ENCODE results near the gene CCDC9B. TPM values are rescaled to one million over a fixed set of nuclear protein-coding genes. Genes with fewer than 3 reads are reported as not detected.

The CCDC9B gene
- polyA plus RNA-seq, 1 of the 3 experiments (the other 2 are of a cell fraction) = 13.7 TPM

- Histone ChIP-seq H4K20me1 (ENCODE audit: insufficient read depth) (no peaks in the 10 kb centered on the region), H3K9ac (peak overlapping the region; percentile 79), H3K4me3 (ENCODE audit: low read depth in 2 of 2, low read length in 1 of 2) (no peak overlapping the region), H3K9me2 (no peaks in the 10 kb centered on the region), H3K27me3 (ENCODE audit: insufficient read depth) (no peaks in the 10 kb centered on the region), H3K9me3 (no peaks in the 10 kb centered on the region), H3K27ac (ENCODE audit: low read depth in 2 of 2, low read length in 1 of 2) (peak overlapping the region; percentile 24 to 98), H3K4me1 (ENCODE audit: control insufficient read depth in 1 of 2, insufficient read depth in 2 of 2, low read depth in 1 of 2, low read length in 1 of 2) (peaks cover 51% of the 10 kb centered on the region in 2 experiments; a peak in 3 of 4 replicates), H3K36me3 (replicated peaks in 1 of 2; ENCODE audit: control insufficient read depth in 1 of 2, insufficient read depth in 2 of 2, low read length in 1 of 2) (no peaks in the 10 kb centered on the region), H3K4me2 (peak overlapping the region; percentile 57), H2AFZ (ENCODE audit: low read depth) (peak overlapping the region; percentile 16), H3K79me2 (ENCODE audit: insufficient read depth) (peaks cover 35% of the 10 kb centered on the region), H3F3A (replicated peaks; ENCODE audit: insufficient read depth) (peaks cover 41% of the 10 kb centered on the region)
- ChIA-PET POLR2A (no interaction called here), CTCF (interaction anchor here (3.3 to 70.6 kb wide), 5 partner anchors 1 to 79 kb away, joined by 21 to 2194 read pairs (median 299); partner anchors contain the start of genes ANKRD63, CCDC9B, DISP2 and INAFM2)
- TF ChIP-seq, protein P1, sequence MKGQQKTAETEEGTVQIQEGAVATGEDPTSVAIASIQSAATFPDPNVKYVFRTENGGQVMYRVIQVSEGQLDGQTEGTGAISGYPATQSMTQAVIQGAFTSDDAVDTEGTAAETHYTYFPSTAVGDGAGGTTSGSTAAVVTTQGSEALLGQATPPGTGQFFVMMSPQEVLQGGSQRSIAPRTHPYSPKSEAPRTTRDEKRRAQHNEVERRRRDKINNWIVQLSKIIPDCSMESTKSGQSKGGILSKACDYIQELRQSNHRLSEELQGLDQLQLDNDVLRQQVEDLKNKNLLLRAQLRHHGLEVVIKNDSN (IDR thresholded peaks at IDR 0.05; ENCODE audit: borderline replicate concordance, low read depth) = no peak
- no peak for TF ChIP-seq NRF1 (IDR thresholded peaks at IDR 0.05; ENCODE audit: low read depth, low read length)
- TF ChIP-seq, protein P2, sequence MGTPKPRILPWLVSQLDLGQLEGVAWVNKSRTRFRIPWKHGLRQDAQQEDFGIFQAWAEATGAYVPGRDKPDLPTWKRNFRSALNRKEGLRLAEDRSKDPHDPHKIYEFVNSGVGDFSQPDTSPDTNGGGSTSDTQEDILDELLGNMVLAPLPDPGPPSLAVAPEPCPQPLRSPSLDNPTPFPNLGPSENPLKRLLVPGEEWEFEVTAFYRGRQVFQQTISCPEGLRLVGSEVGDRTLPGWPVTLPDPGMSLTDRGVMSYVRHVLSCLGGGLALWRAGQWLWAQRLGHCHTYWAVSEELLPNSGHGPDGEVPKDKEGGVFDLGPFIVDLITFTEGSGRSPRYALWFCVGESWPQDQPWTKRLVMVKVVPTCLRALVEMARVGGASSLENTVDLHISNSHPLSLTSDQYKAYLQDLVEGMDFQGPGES (IDR thresholded peaks at IDR 0.05; ENCODE audit: low read depth, low read length) = no peak
- peak; percentile 39; the same call in 1 of the 2 replicates for TF ChIP-seq FOSL2 (IDR thresholded peaks at IDR 0.05; ENCODE audit: borderline replicate concordance, low read depth)
- TF ChIP-seq, protein P3, sequence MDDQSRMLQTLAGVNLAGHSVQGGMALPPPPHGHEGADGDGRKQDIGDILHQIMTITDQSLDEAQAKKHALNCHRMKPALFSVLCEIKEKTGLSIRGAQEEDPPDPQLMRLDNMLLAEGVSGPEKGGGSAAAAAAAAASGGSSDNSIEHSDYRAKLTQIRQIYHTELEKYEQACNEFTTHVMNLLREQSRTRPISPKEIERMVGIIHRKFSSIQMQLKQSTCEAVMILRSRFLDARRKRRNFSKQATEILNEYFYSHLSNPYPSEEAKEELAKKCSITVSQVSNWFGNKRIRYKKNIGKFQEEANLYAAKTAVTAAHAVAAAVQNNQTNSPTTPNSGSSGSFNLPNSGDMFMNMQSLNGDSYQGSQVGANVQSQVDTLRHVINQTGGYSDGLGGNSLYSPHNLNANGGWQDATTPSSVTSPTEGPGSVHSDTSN (IDR thresholded peaks at IDR 0.05) = peak; percentile 50; the same call in 1 of the 2 replicates
- no peak for TF ChIP-seq MXI1 (IDR thresholded peaks at IDR 0.05; ENCODE audit: low read depth, low read length)
- TF ChIP-seq SIN3A (IDR thresholded peaks at IDR 0.05; ENCODE audit: borderline replicate concordance, low read depth, low read length) = no peak
- no peak for DNase-seq
- WGBS (ENCODE audit: low lambda C conversion rate) = 41% methylated on average over 4 of the region's 7 CpGs
Observed at GRCh38 chr15:40342416-40343320, 1.9 kb upstream of the CCDC9B start.

DNA sequence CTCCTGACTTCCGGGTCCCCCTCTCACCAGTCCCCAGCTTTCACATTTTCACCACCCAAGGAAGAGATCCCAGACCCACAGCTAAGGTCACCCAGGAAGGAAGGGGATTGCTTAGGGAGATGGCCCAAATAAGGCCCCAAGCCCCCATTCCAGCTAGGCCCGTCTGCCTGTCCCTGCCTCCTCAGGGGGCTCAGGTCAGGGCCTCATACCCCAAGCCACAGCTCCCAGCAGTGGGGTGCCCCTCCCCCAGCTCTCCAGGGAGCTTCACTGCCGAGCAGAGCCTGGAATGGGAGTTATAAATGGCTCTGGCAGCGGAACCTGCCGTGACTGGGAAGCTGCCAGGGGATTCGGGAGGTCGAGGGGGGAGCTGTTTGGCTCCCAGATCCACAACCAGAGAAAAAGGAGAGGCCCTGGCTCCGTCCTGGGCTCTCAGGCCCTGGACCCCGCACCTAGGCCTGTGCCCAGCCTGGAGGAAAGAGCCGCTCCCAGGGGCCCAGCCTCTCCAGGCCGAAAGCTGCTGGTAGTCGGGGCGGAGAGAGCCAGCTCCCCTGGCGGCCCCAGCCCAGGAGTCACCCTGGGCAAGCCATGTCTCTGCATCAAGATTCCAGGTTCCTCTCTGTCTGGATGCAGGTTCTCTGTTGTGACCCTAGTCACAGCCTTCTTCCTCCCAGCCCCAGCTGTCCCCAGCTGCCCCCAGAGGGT lies 550 bp downstream of the CCDC9B start:
- Histone ChIP-seq H3K4me2 (peak overlapping the region; percentile 94), H3K27ac (ENCODE audit: low read depth in 2 of 2, low read length in 1 of 2) (peak overlapping the region; percentile 96 to 98), H3K4me1 (ENCODE audit: control insufficient read depth in 1 of 2, insufficient read depth in 2 of 2, low read depth in 1 of 2, low read length in 1 of 2) (peaks cover 61 to 69% of the 10 kb centered on the region in 2 experiments; a peak in 3 of 4 replicates), H3K4me3 (ENCODE audit: low read depth in 2 of 2, low read length in 1 of 2) (peak overlapping the region; percentile 51 to 77), H3K79me2 (ENCODE audit: insufficient read depth) (peaks cover 53% of the 10 kb centered on the region), H3K9me2 (no peaks in the 10 kb centered on the region), H3K9me3 (no peaks in the 10 kb centered on the region), H4K20me1 (ENCODE audit: insufficient read depth) (no peaks in the 10 kb centered on the region), H3K36me3 (replicated peaks in 1 of 2; ENCODE audit: control insufficient read depth in 1 of 2, insufficient read depth in 2 of 2, low read length in 1 of 2) (peaks cover 19 to 21% of the 10 kb centered on the region in 2 experiments), H2AFZ (ENCODE audit: low read depth) (no peak overlapping the region), H3F3A (replicated peaks; ENCODE audit: insufficient read depth) (peaks cover 41% of the 10 kb centered on the region), H3K27me3 (ENCODE audit: insufficient read depth) (no peaks in the 10 kb centered on the region), H3K9ac (peak overlapping the region; percentile 98)
- WGBS (ENCODE audit: low lambda C conversion rate) = 18% methylated on average over 7 of the region's 14 CpGs
- CTCF ChIA-PET = interaction anchor here (0.8 to 70.6 kb wide), 13 partner anchors 1 to 167 kb away, joined by 3 to 2194 read pairs (median 9); partner anchors contain the start of genes ANKRD63, CCDC9B, DISP2 and INAFM2
- POLR2A ChIA-PET = interaction anchor here (0.6 to 3.0 kb wide), 15 partner anchors 8 to 229 kb away, joined by 3 to 22 read pairs (median 3); partner anchors contain the start of genes CCDC32, DISP2, INAFM2 and IVD
- peak; percentile 74 for DNase-seq
- TF ChIP-seq TAF1 (IDR thresholded peaks at IDR 0.05; ENCODE audit: borderline replicate concordance, low read depth, low read length) = no peak
- TF ChIP-seq, protein P4, sequence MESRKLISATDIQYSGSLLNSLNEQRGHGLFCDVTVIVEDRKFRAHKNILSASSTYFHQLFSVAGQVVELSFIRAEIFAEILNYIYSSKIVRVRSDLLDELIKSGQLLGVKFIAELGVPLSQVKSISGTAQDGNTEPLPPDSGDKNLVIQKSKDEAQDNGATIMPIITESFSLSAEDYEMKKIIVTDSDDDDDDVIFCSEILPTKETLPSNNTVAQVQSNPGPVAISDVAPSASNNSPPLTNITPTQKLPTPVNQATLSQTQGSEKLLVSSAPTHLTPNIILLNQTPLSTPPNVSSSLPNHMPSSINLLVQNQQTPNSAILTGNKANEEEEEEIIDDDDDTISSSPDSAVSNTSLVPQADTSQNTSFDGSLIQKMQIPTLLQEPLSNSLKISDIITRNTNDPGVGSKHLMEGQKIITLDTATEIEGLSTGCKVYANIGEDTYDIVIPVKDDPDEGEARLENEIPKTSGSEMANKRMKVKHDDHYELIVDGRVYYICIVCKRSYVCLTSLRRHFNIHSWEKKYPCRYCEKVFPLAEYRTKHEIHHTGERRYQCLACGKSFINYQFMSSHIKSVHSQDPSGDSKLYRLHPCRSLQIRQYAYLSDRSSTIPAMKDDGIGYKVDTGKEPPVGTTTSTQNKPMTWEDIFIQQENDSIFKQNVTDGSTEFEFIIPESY (IDR thresholded peaks at IDR 0.05; ENCODE audit: borderline replicate concordance, low read depth) = no peak
- TF ChIP-seq EZH2phosphoT487 (IDR thresholded peaks at IDR 0.05; ENCODE audit: borderline replicate concordance, low read depth) = no peak
- peak; percentile 35; the same call in 1 of the 2 replicates for TF ChIP-seq TCF12 (IDR thresholded peaks at IDR 0.05)
- TF ChIP-seq EP300 (IDR thresholded peaks at IDR 0.05; ENCODE audit: borderline replicate concordance in 1 of 2, low read depth in 1 of 2, low read length in 1 of 2) = no peak
- no peak for TF ChIP-seq JUND (IDR thresholded peaks at IDR 0.05)
- peak; percentile 88 for TF ChIP-seq CHD2 (IDR thresholded peaks at IDR 0.05; ENCODE audit: low read length, partially characterized antibody)
- 0 out of 2 replicates have a peak, but pooled peaks have one; percentile 48 for TF ChIP-seq YY1 (IDR thresholded peaks at IDR 0.05; ENCODE audit: low read depth)
- no peak for TF ChIP-seq FOSL2 (IDR thresholded peaks at IDR 0.05; ENCODE audit: borderline replicate concordance, low read depth)
- TF ChIP-seq POLR2AphosphoS5 (IDR thresholded peaks at IDR 0.05; ENCODE audit: low read depth, low read length) = no peak
- no peak for TF ChIP-seq ELF1 (IDR thresholded peaks at IDR 0.05)
- TF ChIP-seq SMC3 (IDR thresholded peaks at IDR 0.05; ENCODE audit: low read depth, low read length) = no peak

All from SK-N-SH (cell line).